Upper lobe of right lung (tissue), 1 donor: ENCODE data around the gene NSD2. TPM values are rescaled to one million over a fixed set of nuclear protein-coding genes. Genes with fewer than 3 reads are reported as not detected.

Experiments used
- ATAC-seq: fragments of 200-7000 bp; cut with Tn5 transposase; one replicate; pipeline ENCODE4 v1.9.1; 2020; ENCODE audit warnings: mild to moderate bottlenecking, moderate library complexity
- DNase-seq: peaks from one replicate; pipeline ENCODE4 v3.0.0-alpha.2; 2020
- H3K27ac ChIP-seq: fragments of 200-600 bp; one replicate; pipeline ENCODE4 v1.8.0; 2022
- H3K27me3 ChIP-seq: fragments of 200-600 bp; one replicate; pipeline ENCODE4 v1.8.0; 2022; ENCODE audit warnings: mild to moderate bottlenecking
- H3K36me3 ChIP-seq: fragments of 200-600 bp; one replicate; pipeline ENCODE4 v1.8.0; 2022
- H3K4me1 ChIP-seq: fragments of 200-600 bp; one replicate; pipeline ENCODE4 v1.8.0; 2022
- H3K4me3 ChIP-seq: fragments of 200-600 bp; one replicate; pipeline ENCODE4 v1.8.0; 2022; ENCODE audit warnings: mild to moderate bottlenecking
- H3K9me3 ChIP-seq: fragments of 200-600 bp; one replicate; pipeline ENCODE4 v1.8.0; 2022
- CTCF ChIP-seq: fragments of 200-600 bp; IDR thresholded peaks from one replicate; pipeline ENCODE4 v1.8.0; 2022; ENCODE audit warnings: antibody characterized with exemption
- intact Hi-C: fragments of 100-400 bp; cut with DNase I; formaldehyde crosslinking; loops from one replicate; pipeline ENCODE4 v1.11.0; 2022
- total RNA-seq: library from RNA; stranded (reverse); fragmentation: NEBNext Ultra II Directional; extraction: Animal tissue kit (Norgen Biotek cat#: 25700); gene quantifications from one replicate; pipeline ENCODE4 v1.2.1, GENCODE V29; 2021
- donor health status: DM: no; HTN: yes; CAD: no; lungs with severe emphysema.

The NSD2 gene
- total RNA-seq, 1 donor from 2014 or later = 45.2 TPM

DNA sequence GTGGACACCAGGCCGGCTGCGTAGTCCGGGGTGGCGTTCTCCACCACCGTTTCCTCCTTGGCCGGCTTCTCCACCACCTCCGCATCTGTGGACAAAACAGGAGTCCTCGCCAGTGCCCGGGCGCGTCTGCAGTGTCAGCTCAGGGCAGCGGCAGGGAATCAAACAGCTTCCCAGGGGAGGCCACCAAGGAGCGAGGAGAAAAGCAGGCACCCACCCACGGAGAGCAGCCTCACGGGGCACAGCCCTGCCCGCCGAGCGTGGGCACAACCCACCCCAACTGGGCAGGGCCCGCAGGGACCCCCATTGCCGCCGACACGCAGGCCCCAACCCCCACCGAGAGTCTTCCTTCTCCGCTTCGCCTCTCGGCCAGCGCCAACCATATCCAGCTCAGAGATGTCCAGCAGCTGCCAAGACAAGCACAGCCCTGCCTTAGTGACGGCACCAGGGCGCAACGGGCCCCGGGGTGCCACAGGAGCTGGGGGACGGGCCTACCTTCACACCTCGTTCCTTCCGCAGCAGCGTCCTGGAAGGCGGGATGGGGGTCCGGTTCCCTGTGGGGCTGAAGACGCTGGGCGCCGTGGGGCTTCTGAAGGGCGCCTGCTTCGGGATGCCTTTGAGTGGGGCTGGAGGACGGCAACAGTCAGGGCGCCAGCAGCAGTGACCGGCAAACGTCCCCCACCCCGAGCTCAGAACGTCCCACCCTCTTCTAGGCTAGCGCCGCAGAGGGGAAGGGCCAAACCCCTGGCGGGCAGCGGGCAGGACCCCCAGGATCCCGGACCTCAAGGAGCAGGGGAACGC is 114.8 kb downstream of the NSD2 start:
- intact Hi-C loops = no loop called here
- Histone ChIP-seq H3K27ac (no peak overlapping the region), H3K4me3 (no peak overlapping the region), H3K27me3 (no peaks in the 10 kb centered on the region), H3K36me3 (peaks cover 99% of the 10 kb centered on the region), H3K4me1 (no peaks in the 10 kb centered on the region), H3K9me3 (no peaks in the 10 kb centered on the region)
- DNase-seq = peak; percentile 56
- TF ChIP-seq CTCF = no peak
- no peak for ATAC-seq

DNA sequence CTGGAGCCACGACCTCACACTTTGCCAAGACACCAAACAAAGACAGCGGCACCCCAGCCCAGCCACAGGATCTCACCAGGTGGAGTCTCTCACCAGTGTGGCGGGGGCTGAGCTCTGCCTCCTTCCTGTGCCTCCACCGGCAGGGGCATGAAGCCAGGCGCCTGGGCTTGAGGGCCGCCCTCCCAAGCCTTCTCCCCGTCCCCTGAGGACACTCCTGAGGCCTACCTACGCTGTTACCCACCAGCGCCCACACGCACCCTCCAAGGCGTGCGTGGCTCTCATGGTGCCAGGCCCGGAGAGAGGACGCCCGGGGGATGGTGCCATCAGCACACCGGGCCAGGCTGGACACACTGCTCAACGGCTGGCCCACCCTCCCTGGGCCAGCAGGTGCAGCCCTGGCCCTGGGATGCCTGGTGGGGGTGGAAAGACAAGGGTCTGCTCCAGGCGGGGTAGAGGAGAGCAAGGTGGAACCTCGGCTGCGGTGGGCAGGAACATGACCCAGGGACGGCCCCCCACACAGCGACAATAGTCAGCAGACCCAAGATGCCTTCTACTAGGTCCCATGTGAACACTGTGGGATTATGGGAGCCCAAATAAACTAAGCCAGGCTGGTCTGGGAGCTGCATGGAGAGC is 115.5 kb downstream of the NSD2 start:
- Histone ChIP-seq H3K4me1 (no peaks in the 10 kb centered on the region), H3K4me3 (no peak overlapping the region), H3K27me3 (no peaks in the 10 kb centered on the region), H3K36me3 (peaks cover 94% of the 10 kb centered on the region), H3K27ac (no peak overlapping the region), H3K9me3 (no peaks in the 10 kb centered on the region)
- ATAC-seq (peak; percentile 10), DNase-seq (peak; percentile 60)
- intact Hi-C loops = no loop called here
- TF ChIP-seq CTCF = no peak

- DNase-seq = peak; percentile 56
- TF ChIP-seq CTCF = no peak
- Histone ChIP-seq H3K4me1 (no peaks in the 10 kb centered on the region), H3K4me3 (no peak overlapping the region), H3K27me3 (no peaks in the 10 kb centered on the region), H3K27ac (no peak overlapping the region), H3K36me3 (peaks cover 89% of the 10 kb centered on the region), H3K9me3 (no peaks in the 10 kb centered on the region)
- intact Hi-C loops = no loop called here
- no peak for ATAC-seq
Measured at GRCh38 chr4:1987296-1987695, 116.1 kb downstream of the NSD2 start.

GRCh38 chr4:1987721-1988326 is 116.6 kb downstream of the NSD2 start:
- no peak for TF ChIP-seq CTCF
- intact Hi-C loops = no loop called here
- Histone ChIP-seq H3K27ac (no peak overlapping the region), H3K4me3 (no peak overlapping the region), H3K4me1 (no peaks in the 10 kb centered on the region), H3K27me3 (no peaks in the 10 kb centered on the region), H3K36me3 (peaks cover 84% of the 10 kb centered on the region), H3K9me3 (no peaks in the 10 kb centered on the region)
- no peak for ATAC-seq
- peak; percentile 52 for DNase-seq

DNA sequence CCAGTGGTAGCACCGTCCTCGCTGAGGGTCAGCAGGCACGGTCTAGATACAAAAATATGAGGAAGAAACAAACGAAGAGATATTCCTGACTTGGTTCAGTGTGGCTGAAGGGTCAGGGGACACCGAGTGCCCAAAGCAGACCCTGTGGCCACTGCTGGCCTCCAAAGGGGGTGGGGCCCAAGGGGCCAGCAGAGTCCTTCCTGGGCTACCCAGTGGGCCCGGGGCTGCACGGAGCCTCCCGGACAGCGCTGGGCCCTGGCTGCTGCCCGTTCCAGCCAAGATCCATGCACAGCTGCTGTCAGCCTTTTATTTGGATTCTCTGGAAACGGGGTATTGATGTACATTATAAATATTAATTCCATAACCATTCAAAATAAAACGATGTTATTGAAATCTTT is 117.1 kb downstream of the NSD2 start:
- Histone ChIP-seq H3K9me3 (no peaks in the 10 kb centered on the region), H3K27me3 (no peaks in the 10 kb centered on the region), H3K36me3 (peaks cover 79% of the 10 kb centered on the region), H3K4me3 (no peak overlapping the region), H3K27ac (no peak overlapping the region), H3K4me1 (no peaks in the 10 kb centered on the region)
- DNase-seq (no peak), ATAC-seq (no peak)
- TF ChIP-seq CTCF = no peak
- intact Hi-C loops = no loop called here
